ENCODE results near the gene GLIS1. TPM values are rescaled to one million over a fixed set of nuclear protein-coding genes. Genes with fewer than 3 reads are reported as not detected.

Gene GLIS1
- total RNA-seq, 1 experiment from 2014 or later = 0.39 TPM

DNA sequence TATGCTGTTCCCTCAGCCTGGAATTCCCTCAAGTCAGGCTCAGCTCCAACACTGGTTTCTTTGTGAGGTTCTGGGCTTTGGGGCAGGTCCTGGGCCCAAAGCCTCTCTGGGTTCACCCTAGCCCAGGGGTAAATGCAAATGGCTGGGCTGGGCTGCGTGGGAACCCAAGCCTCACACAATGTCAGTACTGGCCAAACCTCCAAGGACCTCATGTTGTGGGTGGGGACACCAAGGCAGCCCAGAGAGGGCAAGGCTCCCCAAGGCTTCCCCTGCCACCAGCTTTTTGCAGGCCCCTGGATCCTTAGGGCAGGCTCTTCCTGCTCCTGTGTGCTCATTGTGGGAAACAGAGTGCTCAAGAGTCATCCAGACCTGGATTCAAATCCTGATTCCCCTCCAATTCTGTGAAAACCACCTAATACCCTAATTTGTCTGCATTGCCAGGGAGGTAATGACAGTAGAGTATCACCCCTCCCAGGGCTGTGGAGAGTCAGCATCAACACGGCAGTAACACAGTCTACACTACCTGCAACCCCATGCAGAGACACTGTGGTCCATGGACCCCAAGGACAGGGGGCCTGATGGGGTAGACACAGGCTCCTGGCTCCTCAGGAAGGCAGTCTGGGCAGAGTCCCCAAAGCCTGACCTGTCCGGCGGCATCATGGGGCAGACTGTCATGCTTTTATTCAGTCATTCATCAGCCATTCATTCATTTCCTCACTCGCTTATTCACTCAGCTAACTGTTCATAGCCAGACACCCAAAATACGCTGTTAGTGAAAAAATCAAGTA, 194.0 kb downstream of the GLIS1 start (continued):
- TF ChIP-seq, protein P1, sequence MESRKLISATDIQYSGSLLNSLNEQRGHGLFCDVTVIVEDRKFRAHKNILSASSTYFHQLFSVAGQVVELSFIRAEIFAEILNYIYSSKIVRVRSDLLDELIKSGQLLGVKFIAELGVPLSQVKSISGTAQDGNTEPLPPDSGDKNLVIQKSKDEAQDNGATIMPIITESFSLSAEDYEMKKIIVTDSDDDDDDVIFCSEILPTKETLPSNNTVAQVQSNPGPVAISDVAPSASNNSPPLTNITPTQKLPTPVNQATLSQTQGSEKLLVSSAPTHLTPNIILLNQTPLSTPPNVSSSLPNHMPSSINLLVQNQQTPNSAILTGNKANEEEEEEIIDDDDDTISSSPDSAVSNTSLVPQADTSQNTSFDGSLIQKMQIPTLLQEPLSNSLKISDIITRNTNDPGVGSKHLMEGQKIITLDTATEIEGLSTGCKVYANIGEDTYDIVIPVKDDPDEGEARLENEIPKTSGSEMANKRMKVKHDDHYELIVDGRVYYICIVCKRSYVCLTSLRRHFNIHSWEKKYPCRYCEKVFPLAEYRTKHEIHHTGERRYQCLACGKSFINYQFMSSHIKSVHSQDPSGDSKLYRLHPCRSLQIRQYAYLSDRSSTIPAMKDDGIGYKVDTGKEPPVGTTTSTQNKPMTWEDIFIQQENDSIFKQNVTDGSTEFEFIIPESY (IDR thresholded peaks at IDR 0.05; ENCODE audit: extremely low read depth, insufficient replicate concordance, low read length) = no peak

DNA sequence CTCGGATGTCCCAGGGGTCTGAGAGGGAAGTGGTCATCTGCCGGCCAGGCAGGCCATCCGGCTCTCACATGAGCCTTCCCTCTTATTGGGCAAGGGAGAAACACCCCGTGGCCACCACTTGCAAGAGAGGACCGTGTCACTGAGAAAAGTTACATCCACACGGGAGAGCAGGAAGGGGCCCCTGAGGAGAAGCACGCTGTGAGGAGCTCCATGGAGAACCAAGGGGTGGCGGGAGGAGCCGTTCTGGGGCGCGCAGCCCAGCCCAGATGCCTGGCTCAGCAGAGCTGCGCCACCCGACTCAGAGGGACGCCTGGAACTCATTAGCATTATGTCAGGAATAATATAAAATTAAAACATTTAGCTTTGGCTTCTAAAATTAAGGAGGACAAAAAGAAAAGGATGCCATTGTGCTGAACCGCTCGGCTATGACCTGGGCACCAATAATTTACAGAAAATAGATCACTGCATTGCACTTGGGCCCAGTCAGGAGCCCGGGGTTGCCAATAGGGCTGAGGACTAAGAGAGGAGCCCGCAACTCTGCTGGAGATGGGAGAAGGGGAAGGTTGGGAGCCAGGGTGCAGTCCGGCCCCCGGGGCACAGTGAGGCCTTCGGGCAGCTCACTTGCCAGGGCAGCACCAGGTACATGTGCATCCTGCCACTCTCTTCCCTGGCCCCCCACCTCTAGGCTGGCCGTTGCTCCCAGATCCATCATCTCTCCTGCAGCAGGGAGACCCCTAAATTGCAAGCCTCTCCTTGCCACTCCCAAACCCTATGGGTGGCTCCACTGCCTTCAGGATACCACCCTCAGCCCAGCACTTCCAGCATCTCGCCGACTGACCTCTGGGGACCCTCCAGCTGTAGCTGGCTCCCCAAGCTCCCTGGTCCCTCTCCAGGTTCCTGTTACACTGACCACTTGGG, 194.9 kb downstream of the GLIS1 start:
- Histone ChIP-seq H3K27ac (ENCODE audit: low read depth, low read length) (no peak overlapping the region), H3K27me3 (ENCODE audit: insufficient read depth, low read length) (no peaks in the 10 kb centered on the region; the same call in 1 of the 2 replicates), H3K9ac (ENCODE audit: low read length) (no peak overlapping the region), H3K79me2 (ENCODE audit: insufficient read depth, low read length) (no peaks in the 10 kb centered on the region), H3K9me2 (ENCODE audit: insufficient read depth) (no peaks in the 10 kb centered on the region), H3K9me3 (ENCODE audit: control insufficient read depth in 1 of 2, insufficient read depth in 1 of 2, low read depth in 1 of 2, low read length in 2 of 2) (no peaks in the 10 kb centered on the region), H3K36me3 (ENCODE audit: control insufficient read depth in 1 of 2, insufficient read depth in 2 of 2, low read length in 2 of 2) (no peaks in the 10 kb centered on the region), H3K4me2 (ENCODE audit: low read length) (no peak overlapping the region), H3K4me3 (replicated peaks in 1 of 2; ENCODE audit: low read depth in 1 of 2, low read length in 2 of 2) (no peak overlapping the region), H3K4me1 (ENCODE audit: control insufficient read depth in 1 of 2, insufficient read depth in 2 of 2, low read length in 2 of 2) (peaks cover 5 to 15% of the 10 kb centered on the region in 2 experiments; a peak in 3 of 4 replicates), H2AFZ (ENCODE audit: low read depth, low read length, poor library complexity, severe bottlenecking) (no peak overlapping the region), H4K20me1 (ENCODE audit: insufficient read depth) (no peaks in the 10 kb centered on the region)
- DNase-seq (ENCODE audit: low read depth, low spot score) (no peak), ATAC-seq (no peak)
- RAD21 ChIA-PET (ENCODE audit: low non-redundant PET in 1 of 2, low total read pairs in 2 of 2, uncharacterized antibody in 2 of 2, unreplicated experiment in 2 of 2) = no interaction called here
- CTCF ChIA-PET = no interaction called here
- TF ChIP-seq RAD21 (IDR thresholded peaks at IDR 0.05; ENCODE audit: low read depth) = no peak
- TF ChIP-seq, protein P2, sequence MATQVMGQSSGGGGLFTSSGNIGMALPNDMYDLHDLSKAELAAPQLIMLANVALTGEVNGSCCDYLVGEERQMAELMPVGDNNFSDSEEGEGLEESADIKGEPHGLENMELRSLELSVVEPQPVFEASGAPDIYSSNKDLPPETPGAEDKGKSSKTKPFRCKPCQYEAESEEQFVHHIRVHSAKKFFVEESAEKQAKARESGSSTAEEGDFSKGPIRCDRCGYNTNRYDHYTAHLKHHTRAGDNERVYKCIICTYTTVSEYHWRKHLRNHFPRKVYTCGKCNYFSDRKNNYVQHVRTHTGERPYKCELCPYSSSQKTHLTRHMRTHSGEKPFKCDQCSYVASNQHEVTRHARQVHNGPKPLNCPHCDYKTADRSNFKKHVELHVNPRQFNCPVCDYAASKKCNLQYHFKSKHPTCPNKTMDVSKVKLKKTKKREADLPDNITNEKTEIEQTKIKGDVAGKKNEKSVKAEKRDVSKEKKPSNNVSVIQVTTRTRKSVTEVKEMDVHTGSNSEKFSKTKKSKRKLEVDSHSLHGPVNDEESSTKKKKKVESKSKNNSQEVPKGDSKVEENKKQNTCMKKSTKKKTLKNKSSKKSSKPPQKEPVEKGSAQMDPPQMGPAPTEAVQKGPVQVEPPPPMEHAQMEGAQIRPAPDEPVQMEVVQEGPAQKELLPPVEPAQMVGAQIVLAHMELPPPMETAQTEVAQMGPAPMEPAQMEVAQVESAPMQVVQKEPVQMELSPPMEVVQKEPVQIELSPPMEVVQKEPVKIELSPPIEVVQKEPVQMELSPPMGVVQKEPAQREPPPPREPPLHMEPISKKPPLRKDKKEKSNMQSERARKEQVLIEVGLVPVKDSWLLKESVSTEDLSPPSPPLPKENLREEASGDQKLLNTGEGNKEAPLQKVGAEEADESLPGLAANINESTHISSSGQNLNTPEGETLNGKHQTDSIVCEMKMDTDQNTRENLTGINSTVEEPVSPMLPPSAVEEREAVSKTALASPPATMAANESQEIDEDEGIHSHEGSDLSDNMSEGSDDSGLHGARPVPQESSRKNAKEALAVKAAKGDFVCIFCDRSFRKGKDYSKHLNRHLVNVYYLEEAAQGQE (IDR thresholded peaks at IDR 0.05; ENCODE audit: low read depth) = no peak
- no peak for TF ChIP-seq JUND (IDR thresholded peaks at IDR 0.05)
- no peak for TF ChIP-seq EGR1 (IDR thresholded peaks at IDR 0.05; ENCODE audit: low read depth)
- TF ChIP-seq CEBPB (IDR thresholded peaks at IDR 0.05; ENCODE audit: low read depth) = no peak
- TF ChIP-seq ZNF274 (IDR thresholded peaks at IDR 0.05; ENCODE audit: low read depth, low read length) = no peak
- TF ChIP-seq POLR2AphosphoS5 (IDR thresholded peaks at IDR 0.05; ENCODE audit: low read depth, low read length) = no peak
- TF ChIP-seq CBX3 (IDR thresholded peaks at IDR 0.05; ENCODE audit: low read depth) = no peak
- no peak for TF ChIP-seq SP1 (IDR thresholded peaks at IDR 0.05; ENCODE audit: low read depth)
- no peak for TF ChIP-seq ZFX (IDR thresholded peaks at IDR 0.05)
- POLR2A ChIA-PET = no interaction called here
- no TSS peak for BruUV-seq (replicated peaks)
- intact Hi-C loops (cut with micrococcal nuclease) = no loop called here
